GM13977 (cell line): ENCODE results near the gene NAPA.

Experiments used
- DNase-seq: peaks from one replicate; pipeline ENCODE4 v3.0.0; 2012; ENCODE audit warnings: low spot score
- CTCF ChIP-seq: IDR thresholded peaks from 2 replicates; pipeline ENCODE4 v1.5.1; 2012; ENCODE audit warnings: mild to moderate bottlenecking, control low read depth; ENCODE audit not compliant: insufficient read depth; ENCODE audit errors: extremely low read depth, missing control alignments
- in situ Hi-C: fragments of 300-500 bp; cut with MboI; formaldehyde crosslinking; loops from one replicate; pipeline ENCODE4 v1.12.0; 2022; ENCODE audit warnings: low sequenced_read_pairs, low pct_unique_long_range_greater_than_20kb, mixed read lengths, inconsistent platforms; ENCODE audit not compliant: unreplicated experiment

The NAPA gene

DNA sequence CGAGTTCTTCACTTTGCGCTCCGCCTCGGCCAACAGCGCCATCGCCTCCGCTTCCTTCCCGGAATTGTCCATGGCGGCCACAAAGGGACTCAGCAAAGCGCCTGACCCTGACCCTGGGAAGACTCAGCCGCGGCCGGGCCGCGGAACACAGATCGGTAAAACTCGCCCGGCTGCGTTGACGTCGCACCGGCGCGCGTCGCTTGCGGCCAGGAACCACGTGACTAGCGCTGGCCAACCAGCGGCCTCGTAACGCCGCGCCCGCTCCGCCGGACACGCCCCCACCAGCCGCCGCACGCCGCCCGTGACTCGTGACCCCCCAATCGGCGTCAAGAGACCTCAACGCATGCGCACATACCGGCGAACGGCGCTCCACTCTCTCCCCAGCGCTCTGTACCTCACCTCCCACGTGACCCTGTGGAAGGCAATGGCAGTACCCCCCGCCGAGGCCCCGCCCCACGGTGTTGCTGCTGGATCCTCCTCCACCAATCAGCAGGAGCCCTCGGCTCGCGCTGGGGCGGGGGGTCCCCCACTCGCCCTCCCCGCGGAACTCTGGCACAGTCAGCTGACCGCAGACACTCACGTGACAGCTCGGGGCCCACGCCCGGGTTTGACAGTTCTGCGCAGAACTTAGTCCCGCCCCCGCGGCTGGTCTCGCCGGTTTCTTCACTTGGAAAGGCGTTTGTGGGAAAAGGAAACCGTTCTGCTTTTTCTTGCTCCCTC, at the start of gene NAPA:
NAPA (minus strand) TSS at position 195 of the 720 bp plus-strand sequence; CDS start at position 72, 123 bp downstream.
- in situ Hi-C loops, result no loop called here
- TF ChIP-seq CTCF, result no peak
- peak; percentile 99 for DNase-seq

GRCh38 chr19:47564081-47564480, 49.2 kb upstream of the NAPA start:
- TF ChIP-seq CTCF, result no peak
- in situ Hi-C loops, result no loop called here

DNA sequence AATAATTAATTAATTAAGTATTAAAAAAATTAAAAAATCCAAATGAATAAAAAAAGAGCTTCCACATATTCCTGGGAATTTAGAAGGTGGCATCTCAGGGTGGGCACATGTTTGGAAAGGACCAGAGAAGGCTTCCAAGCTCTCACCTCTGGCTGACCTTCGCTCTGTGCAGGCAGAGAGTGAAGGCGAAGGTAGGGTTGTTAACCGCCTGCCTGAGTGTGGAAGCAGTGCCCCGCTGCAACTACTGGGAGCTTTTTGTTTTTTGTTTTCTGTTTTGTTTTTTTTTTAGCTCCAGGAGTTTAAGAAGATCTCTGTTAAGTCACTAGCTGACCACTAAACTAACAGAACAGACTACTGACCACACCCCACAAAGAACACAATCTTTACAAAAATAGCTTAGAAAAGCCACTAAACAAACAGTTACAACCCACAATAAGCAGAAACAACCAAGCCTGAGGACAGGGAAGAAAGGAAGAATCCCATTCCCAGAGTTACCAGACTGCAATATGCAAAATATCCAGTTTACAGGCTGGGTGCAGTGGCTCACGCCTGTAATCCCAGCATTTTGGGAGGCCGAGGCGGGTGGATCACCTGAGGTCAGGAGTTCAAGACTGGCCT, 46.7 kb upstream of the NAPA start:
- in situ Hi-C loops, result no loop called here
- no peak for TF ChIP-seq CTCF
- DNase-seq, result no peak

More at GRCh38 chr19:47564081-47564480, 49.2 kb upstream of the NAPA start:
- DNase-seq, result no peak

DNA sequence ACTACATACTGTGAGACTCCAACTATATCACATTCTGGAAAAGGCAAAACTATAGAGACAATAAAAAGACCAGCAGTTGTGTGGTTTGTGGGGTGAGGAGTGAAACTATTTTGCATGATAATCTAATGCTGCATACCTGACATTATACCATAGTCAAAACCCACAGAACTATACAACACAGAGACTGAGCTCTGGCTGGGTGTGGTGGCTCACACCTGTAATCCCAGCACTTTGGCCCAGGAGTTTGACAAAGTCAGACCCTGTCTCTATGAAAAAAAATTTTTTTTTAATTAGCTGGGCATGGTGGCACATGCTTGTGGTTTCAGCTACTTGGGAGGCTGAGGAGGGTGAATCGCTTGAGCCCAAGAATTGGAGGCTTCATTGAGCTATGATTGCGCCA, 46.1 kb upstream of the NAPA start:
- TF ChIP-seq CTCF, result no peak
- no peak for DNase-seq
- in situ Hi-C loops, result no loop called here

DNA sequence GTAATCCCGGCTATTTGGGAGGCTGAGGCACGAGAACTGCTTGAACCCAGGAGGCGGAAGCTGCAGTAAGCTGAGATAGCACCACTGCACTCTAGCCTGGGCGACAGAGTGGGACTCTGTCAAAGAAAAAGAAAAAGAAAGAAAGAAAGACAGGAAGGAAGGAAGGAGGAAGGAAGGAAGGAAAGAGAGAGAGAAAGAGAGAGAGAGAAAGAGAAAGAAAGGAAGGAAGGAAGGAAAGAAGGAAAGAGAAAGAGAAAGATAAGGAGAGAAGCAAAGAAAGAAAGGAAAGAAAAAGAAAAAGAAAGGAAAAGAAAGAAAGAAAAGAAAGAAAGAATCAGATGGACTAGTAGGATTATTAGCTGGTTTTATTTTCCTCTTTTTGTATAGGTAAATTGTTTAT, 35.3 kb upstream of the NAPA start:
- TF ChIP-seq CTCF, result no peak
- DNase-seq, result no peak
- in situ Hi-C loops, result no loop called here

- no peak for TF ChIP-seq CTCF
- DNase-seq, result no peak
- in situ Hi-C loops, result no loop called here
Measured at GRCh38 chr19:47549261-47549862, 34.5 kb upstream of the NAPA start.
